NCI-H526 treated with DMSO at 0.1 percent for 48 hours (cell line): ENCODE measurements around the gene TMEM229A.
"Not testable (repeated sequence)": the region's sequence is repeated elsewhere in the genome, so short reads cannot be mapped to it uniquely, and the experiment has no call there.

Experiments
- DNase-seq: peaks from one replicate; lab custom pipeline; 2025; lab: John Stamatoyannopoulos, UW

TMEM229A gene

GRCh38 chr7:124033095-124033806 lies 384 bp upstream of the TMEM229A start:
- DNase-seq, result peak; percentile 85

GRCh38 chr7:124031919-124032318 lies 948 bp downstream of the TMEM229A start:
- DNase-seq, result peak; percentile 56

- DNase-seq, result no peak
Measured at GRCh38 chr7:124031406-124031805, 1.5 kb downstream of the TMEM229A start.

- peak; percentile 65 for DNase-seq
Measured at GRCh38 chr7:124030964-124031363, 1.9 kb downstream of the TMEM229A start.

- DNase-seq, result peak; percentile 33
Measured at GRCh38 chr7:124029396-124030188, 3.3 kb downstream of the TMEM229A start.

- no peak for DNase-seq
Measured at GRCh38 chr7:124027236-124027635, 5.6 kb downstream of the TMEM229A start.

GRCh38 chr7:124024329-124024728 lies 8.5 kb downstream of the TMEM229A start:
- DNase-seq, result not testable (repeated sequence)

GRCh38 chr7:124022551-124022950 lies 10.3 kb downstream of the TMEM229A start:
- no peak for DNase-seq

GRCh38 chr7:124020060-124020459 lies 12.8 kb downstream of the TMEM229A start:
- DNase-seq, result no peak

GRCh38 chr7:124013306-124013705 lies 19.6 kb downstream of the TMEM229A start:
- DNase-seq, result no peak

GRCh38 chr7:124012864-124013263 lies 20.0 kb downstream of the TMEM229A start:
- no peak for DNase-seq

- DNase-seq, result no peak
Measured at GRCh38 chr7:124009321-124009720, 23.5 kb downstream of the TMEM229A start.

- not testable (repeated sequence) for DNase-seq
Measured at GRCh38 chr7:124008296-124008695, 24.6 kb downstream of the TMEM229A start.

GRCh38 chr7:123999703-124000102 lies 33.2 kb downstream of the TMEM229A start:
- no peak for DNase-seq

- no peak for DNase-seq
Measured at GRCh38 chr7:123998921-123999320, 33.9 kb downstream of the TMEM229A start.

GRCh38 chr7:123996327-123996625 lies 36.6 kb downstream of the TMEM229A start:
- DNase-seq, result no peak

- DNase-seq, result no peak
Measured at GRCh38 chr7:123995617-123996326, 37.1 kb downstream of the TMEM229A start.

- DNase-seq, result no peak
Measured at GRCh38 chr7:123994449-123994848, 38.4 kb downstream of the TMEM229A start.

- no peak for DNase-seq
Measured at GRCh38 chr7:123993996-123994395, 38.9 kb downstream of the TMEM229A start.

GRCh38 chr7:123992913-123993518 lies 39.9 kb downstream of the TMEM229A start:
- DNase-seq, result no peak

GRCh38 chr7:123987445-123987844 lies 45.4 kb downstream of the TMEM229A start:
- no peak for DNase-seq
